ENCODE results near the gene BACH2. TPM values are rescaled to one million over a fixed set of nuclear protein-coding genes. Genes with fewer than 3 reads are reported as not detected.

Gene BACH2
- total RNA-seq, 2 experiments from 2014 or later: 60.7 to 66.9 TPM

- intact Hi-C loops (cut with micrococcal nuclease): loop anchor here (2.0 kb wide), 1 partner anchor 15 kb away; no protein-coding TSS in a partner anchor
- H3K9me3 Mint-ChIP-seq: no peaks in the 10 kb centered on the region
- DNase-seq (no peak), ATAC-seq (no peak)
- TF ChIP-seq CTCF (IDR thresholded peaks at IDR 0.05): no peak
- H3K4me1 Mint-ChIP-seq (ENCODE audit: low read depth): peaks cover 83% of the 10 kb centered on the region
- no peak overlapping the region for H3K4me3 Mint-ChIP-seq
- peaks cover 20% of the 10 kb centered on the region for H3K36me3 Mint-ChIP-seq (ENCODE audit: low read depth)
- H3K27me3 Mint-ChIP-seq: no peaks in the 10 kb centered on the region
- H3K27ac Mint-ChIP-seq: peak overlapping the region; percentile 89
- ChIA-PET CTCF (interaction anchor here (0.8 to 1.8 kb wide), 6 partner anchors 12 to 217 kb away, joined by 3 to 5 read pairs (median 4); no protein-coding TSS in a partner anchor), POLR2A (interaction anchor here (0.6 to 2.4 kb wide), 11 partner anchors 8 to 1105 kb away, joined by 3 to 8 read pairs (median 3); no protein-coding TSS in a partner anchor)
Observed at GRCh38 chr6:90157441-90157840, 139.2 kb downstream of the BACH2 start.

GRCh38 chr6:90156861-90157260 is 139.8 kb downstream of the BACH2 start:
- no peak for TF ChIP-seq CTCF (IDR thresholded peaks at IDR 0.05)
- peaks cover 16% of the 10 kb centered on the region for H3K36me3 Mint-ChIP-seq (ENCODE audit: low read depth)
- CTCF ChIA-PET: interaction anchor here (0.7 to 1.8 kb wide), 8 partner anchors 11 to 216 kb away, joined by 3 to 5 read pairs (median 4); no protein-coding TSS in a partner anchor
- intact Hi-C loops (cut with micrococcal nuclease): loop anchor here (2.0 kb wide), 1 partner anchor 16 kb away; no protein-coding TSS in a partner anchor
- peak overlapping the region; percentile 89 for H3K27ac Mint-ChIP-seq
- H3K4me3 Mint-ChIP-seq: peak overlapping the region; percentile 37
- peak; percentile 93 for ATAC-seq
- H3K4me1 Mint-ChIP-seq (ENCODE audit: low read depth): peaks cover 85% of the 10 kb centered on the region
- H3K27me3 Mint-ChIP-seq: no peaks in the 10 kb centered on the region
- POLR2A ChIA-PET: interaction anchor here (0.6 to 2.4 kb wide), 8 partner anchors 8 to 1104 kb away, joined by 3 to 7 read pairs (median 4); no protein-coding TSS in a partner anchor
- H3K9me3 Mint-ChIP-seq: no peaks in the 10 kb centered on the region
- DNase-seq: peak; percentile 71

- Mint-ChIP-seq H3K9me3 (no peaks in the 10 kb centered on the region), H3K27me3 (no peaks in the 10 kb centered on the region), H3K4me1 (ENCODE audit: low read depth) (peaks cover 88% of the 10 kb centered on the region), H3K4me3 (no peak overlapping the region), H3K27ac (peak overlapping the region; percentile 82), H3K36me3 (ENCODE audit: low read depth) (peaks cover 20% of the 10 kb centered on the region)
- TF ChIP-seq CTCF (IDR thresholded peaks at IDR 0.05): no peak
- ATAC-seq: no peak
- no peak for DNase-seq
- POLR2A ChIA-PET: interaction anchor here (0.7 to 1.1 kb wide), 3 partner anchors 31 to 143 kb away, joined by 3 read pairs; no protein-coding TSS in a partner anchor
- intact Hi-C loops (cut with micrococcal nuclease): no loop called here
- CTCF ChIA-PET: interaction anchor here (1.0 to 1.4 kb wide), 2 partner anchors 9 to 43 kb away, joined by 3 to 4 read pairs; no protein-coding TSS in a partner anchor
Observed at GRCh38 chr6:90154755-90155470, 141.7 kb downstream of the BACH2 start.

- H3K27me3 Mint-ChIP-seq: no peaks in the 10 kb centered on the region
- intact Hi-C loops (cut with micrococcal nuclease): no loop called here
- no peak for DNase-seq
- no peak for ATAC-seq
- H3K4me3 Mint-ChIP-seq: no peak overlapping the region
- CTCF ChIA-PET: interaction anchor here (1.4 kb wide), 1 partner anchor 26 kb away, joined by 4 read pairs; no protein-coding TSS in a partner anchor
- H3K9me3 Mint-ChIP-seq: no peaks in the 10 kb centered on the region
- H3K4me1 Mint-ChIP-seq (ENCODE audit: low read depth): peaks cover 86% of the 10 kb centered on the region
- TF ChIP-seq CTCF (IDR thresholded peaks at IDR 0.05): no peak
- peaks cover 22% of the 10 kb centered on the region for H3K36me3 Mint-ChIP-seq (ENCODE audit: low read depth)
- POLR2A ChIA-PET: no interaction called here
- no peak overlapping the region for H3K27ac Mint-ChIP-seq
Observed at GRCh38 chr6:90151576-90152422, 144.8 kb downstream of the BACH2 start.
